ENCODE measurements around the gene SLC12A3.
A peak's percentile ranks its signal among the peaks of the same experiment; 100 is the strongest.

The SLC12A3 gene

GRCh38 chr16:56961386-56961785, 96.4 kb downstream of the SLC12A3 start:
- H3K4me3 ChIP-seq (IDR thresholded peaks at IDR 0.05; ENCODE audit: insufficient read depth, low read depth, low read length): no peak overlapping the region
- H3K9ac ChIP-seq: no peak overlapping the region
- H3K27ac ChIP-seq: no peak overlapping the region
- H3K36me3 ChIP-seq (ENCODE audit: insufficient read depth): no peaks in the 10 kb centered on the region
- no peak overlapping the region for H3K4me2 ChIP-seq
- TF ChIP-seq CTCF (conservative IDR thresholded peaks at IDR 0.05; ENCODE audit: low read depth, low read length): no peak
- H3K27me3 ChIP-seq (ENCODE audit: insufficient read depth, low read depth): no peaks in the 10 kb centered on the region
- peaks cover 15% of the 10 kb centered on the region for H3K4me1 ChIP-seq (ENCODE audit: low read depth, poor library complexity, severe bottlenecking)
- H2AFZ ChIP-seq (ENCODE audit: low read depth): no peak overlapping the region
- no peaks in the 10 kb centered on the region for H3K79me2 ChIP-seq (ENCODE audit: insufficient read depth, low read depth)
- no peaks in the 10 kb centered on the region for H4K20me1 ChIP-seq (ENCODE audit: insufficient read depth)

- H3K27me3 ChIP-seq (ENCODE audit: insufficient read depth, low read depth): no peaks in the 10 kb centered on the region
- no peak within 1 kb of the TSS for H2AFZ ChIP-seq (ENCODE audit: low read depth)
- H4K20me1 ChIP-seq (ENCODE audit: insufficient read depth): no peaks in the 10 kb centered on the region
- no peak within 1 kb of the TSS for H3K4me2 ChIP-seq
- H3K27ac ChIP-seq: no peak within 1 kb of the TSS
- H3K9ac ChIP-seq: no peak within 1 kb of the TSS
- H3K36me3 ChIP-seq (ENCODE audit: insufficient read depth): no peaks in the 10 kb centered on the region
- H3K4me1 ChIP-seq (ENCODE audit: low read depth, poor library complexity, severe bottlenecking): peaks cover 11% of the 10 kb centered on the region
- H3K79me2 ChIP-seq (ENCODE audit: insufficient read depth, low read depth): no peaks in the 10 kb centered on the region
- H3K4me3 ChIP-seq (IDR thresholded peaks at IDR 0.05; ENCODE audit: insufficient read depth, low read depth, low read length): no peak within 1 kb of the TSS
- no peak for TF ChIP-seq CTCF (conservative IDR thresholded peaks at IDR 0.05; ENCODE audit: low read depth, low read length)
These were observed 96.9 kb downstream of the SLC12A3 start, which contains the start of gene CETP for GRCh38 chr16:56961851-56962281. CETP (plus strand) TSS chr16:56961950; CDS start chr16:56961980, 30 bp downstream.

GRCh38 chr16:56964243-56965148, 99.5 kb downstream of the SLC12A3 start:
- Histone ChIP-seq H2AFZ (ENCODE audit: low read depth) (peak overlapping the region; percentile 72), H3K4me1 (ENCODE audit: low read depth, poor library complexity, severe bottlenecking) (peaks cover 11% of the 10 kb centered on the region), H3K4me3 (IDR thresholded peaks at IDR 0.05; ENCODE audit: insufficient read depth, low read depth, low read length) (no peak overlapping the region), H3K27ac (no peak overlapping the region), H4K20me1 (ENCODE audit: insufficient read depth) (no peaks in the 10 kb centered on the region), H3K27me3 (ENCODE audit: insufficient read depth, low read depth) (no peaks in the 10 kb centered on the region), H3K36me3 (ENCODE audit: insufficient read depth) (no peaks in the 10 kb centered on the region), H3K79me2 (ENCODE audit: insufficient read depth, low read depth) (no peaks in the 10 kb centered on the region), H3K4me2 (no peak overlapping the region; the same call in 1 of the 2 replicates), H3K9ac (no peak overlapping the region)
- TF ChIP-seq CTCF (conservative IDR thresholded peaks at IDR 0.05; ENCODE audit: low read depth, low read length): peak; percentile 96
